Activated T-helper 2 cell treated with anti-CD3 and anti-CD28 coated beads, Interferon-gamma antibody, Interleukin-2, Interleukin-4, amounts not matched to agents 10 μg/mL and 5 μg/mL and 100 μg/mL, durations not matched to agents 14 hours and 24 hours and 36 hours (primary cell): ENCODE results near the gene IFT22. TPM values are rescaled to one million over a fixed set of nuclear protein-coding genes. Genes with fewer than 3 reads are reported as not detected.
"Not testable (repeated sequence)": the region's sequence is repeated elsewhere in the genome, so short reads cannot be mapped to it uniquely, and the experiment has no call there.

Experiments
- DNase-seq: peaks from one replicate; pipeline ENCODE4 v3.0.0; 2021; ENCODE audit warnings: low spot score
- H3K27ac Mint-ChIP-seq: one replicate; pipeline ENCODE4 v1.8.0; 2021; ENCODE audit warnings: mixed read lengths
- H3K27me3 Mint-ChIP-seq: one replicate; pipeline ENCODE4 v1.8.0; 2021; ENCODE audit warnings: low read depth, mixed read lengths
- H3K36me3 Mint-ChIP-seq: one replicate; pipeline ENCODE4 v1.8.0; 2021; ENCODE audit warnings: low read depth, mixed read lengths
- H3K4me1 Mint-ChIP-seq: one replicate; pipeline ENCODE4 v1.8.0; 2021; ENCODE audit warnings: low read depth, mixed read lengths
- H3K4me3 Mint-ChIP-seq: one replicate; pipeline ENCODE4 v1.8.0; 2021; ENCODE audit warnings: low read depth, mild to moderate bottlenecking, moderate library complexity, mixed read lengths
- H3K9me3 Mint-ChIP-seq: one replicate; pipeline ENCODE4 v1.8.0; 2021; ENCODE audit warnings: mixed read lengths
- intact Hi-C: fragments of 100-400 bp; cut with micrococcal nuclease; formaldehyde crosslinking; loops from one replicate; pipeline ENCODE4 v1.15.1; 2023
- total RNA-seq: library from RNA; stranded (reverse); gene quantifications from 2 replicates; pipeline ENCODE4 v1.2.3, GENCODE V29; 2022

IFT22 gene
- total RNA-seq, 1 donor from 2014 or later, result 5.3 TPM

GRCh38 chr7:101287032-101287431 lies 34.6 kb downstream of the IFT22 start:
- H3K4me3 Mint-ChIP-seq, result no peak overlapping the region
- intact Hi-C loops, result loop anchor here (10.0 kb wide), 1 partner anchor 142 kb away; no protein-coding TSS in a partner anchor
- H3K27me3 Mint-ChIP-seq, result peaks cover 7% of the 10 kb centered on the region
- no peaks in the 10 kb centered on the region for H3K9me3 Mint-ChIP-seq
- no peak overlapping the region for H3K27ac Mint-ChIP-seq
- H3K36me3 Mint-ChIP-seq, result no peaks in the 10 kb centered on the region
- DNase-seq, result no peak
- peaks cover 4% of the 10 kb centered on the region for H3K4me1 Mint-ChIP-seq

GRCh38 chr7:101285880-101286279 lies 35.7 kb downstream of the IFT22 start:
- H3K27ac Mint-ChIP-seq, H3K4me3 Mint-ChIP-seq, H3K4me1 Mint-ChIP-seq, H3K36me3 Mint-ChIP-seq, DNase-seq, H3K27me3 Mint-ChIP-seq, H3K9me3 Mint-ChIP-seq: not testable (repeated sequence)
- intact Hi-C loops, result loop anchor here (10.0 kb wide), 1 partner anchor 141 kb away; no protein-coding TSS in a partner anchor

GRCh38 chr7:101285171-101285570 lies 36.4 kb downstream of the IFT22 start:
- H3K36me3 Mint-ChIP-seq, result no peaks in the 10 kb centered on the region
- intact Hi-C loops, result loop anchor here (10.0 kb wide), 1 partner anchor 140 kb away; no protein-coding TSS in a partner anchor
- H3K9me3 Mint-ChIP-seq, result no peaks in the 10 kb centered on the region
- H3K4me3 Mint-ChIP-seq, result no peak overlapping the region
- no peak overlapping the region for H3K27ac Mint-ChIP-seq
- H3K4me1 Mint-ChIP-seq, result peaks cover 4% of the 10 kb centered on the region
- DNase-seq, result no peak
- H3K27me3 Mint-ChIP-seq, result peaks cover 3% of the 10 kb centered on the region

GRCh38 chr7:101280912-101281311 lies 40.7 kb downstream of the IFT22 start:
- DNase-seq, H3K4me3 Mint-ChIP-seq, H3K27me3 Mint-ChIP-seq, H3K9me3 Mint-ChIP-seq, H3K27ac Mint-ChIP-seq, H3K4me1 Mint-ChIP-seq, H3K36me3 Mint-ChIP-seq: not testable (repeated sequence)
- intact Hi-C loops, result loop anchor here (10.0 kb wide), 1 partner anchor 136 kb away; no protein-coding TSS in a partner anchor

GRCh38 chr7:101278461-101279292 lies 42.9 kb downstream of the IFT22 start:
- Mint-ChIP-seq H3K4me3 (no peak overlapping the region), H3K9me3 (no peaks in the 10 kb centered on the region), H3K36me3 (no peaks in the 10 kb centered on the region), H3K4me1 (no peaks in the 10 kb centered on the region), H3K27me3 (no peaks in the 10 kb centered on the region), H3K27ac (no peak overlapping the region)
- intact Hi-C loops, result no loop called here
- no peak for DNase-seq

- H3K27me3 Mint-ChIP-seq, result peaks cover 3% of the 10 kb centered on the region
- H3K27ac Mint-ChIP-seq, result no peak overlapping the region
- intact Hi-C loops, result no loop called here
- DNase-seq, result no peak
- no peaks in the 10 kb centered on the region for H3K36me3 Mint-ChIP-seq
- H3K9me3 Mint-ChIP-seq, result no peaks in the 10 kb centered on the region
- no peak overlapping the region for H3K4me3 Mint-ChIP-seq
- no peaks in the 10 kb centered on the region for H3K4me1 Mint-ChIP-seq
These were observed 44.5 kb downstream of the IFT22 start for GRCh38 chr7:101277155-101277554.

GRCh38 chr7:101273206-101273605 lies 48.4 kb downstream of the IFT22 start:
- Mint-ChIP-seq H3K36me3 (no peaks in the 10 kb centered on the region), H3K27me3 (peaks cover 3% of the 10 kb centered on the region), H3K9me3 (no peaks in the 10 kb centered on the region), H3K4me3 (no peak overlapping the region), H3K4me1 (no peaks in the 10 kb centered on the region), H3K27ac (no peak overlapping the region)
- intact Hi-C loops, result no loop called here
- DNase-seq, result no peak

GRCh38 chr7:101271021-101271420 lies 50.6 kb downstream of the IFT22 start:
- no peaks in the 10 kb centered on the region for H3K9me3 Mint-ChIP-seq
- H3K4me1 Mint-ChIP-seq, result no peaks in the 10 kb centered on the region
- no peak for DNase-seq
- no peak overlapping the region for H3K27ac Mint-ChIP-seq
- intact Hi-C loops, result no loop called here
- no peak overlapping the region for H3K4me3 Mint-ChIP-seq
- H3K27me3 Mint-ChIP-seq, result peaks cover 3% of the 10 kb centered on the region
- H3K36me3 Mint-ChIP-seq, result no peaks in the 10 kb centered on the region

GRCh38 chr7:101269664-101270063 lies 51.9 kb downstream of the IFT22 start:
- Mint-ChIP-seq H3K4me1 (no peaks in the 10 kb centered on the region), H3K9me3 (no peaks in the 10 kb centered on the region), H3K36me3 (no peaks in the 10 kb centered on the region), H3K4me3 (no peak overlapping the region), H3K27ac (no peak overlapping the region), H3K27me3 (peaks cover 3% of the 10 kb centered on the region)
- intact Hi-C loops, result no loop called here
- DNase-seq, result no peak

- H3K4me1 Mint-ChIP-seq, result no peaks in the 10 kb centered on the region
- H3K27ac Mint-ChIP-seq, result no peak overlapping the region
- no peak for DNase-seq
- H3K36me3 Mint-ChIP-seq, result no peaks in the 10 kb centered on the region
- H3K27me3 Mint-ChIP-seq, result peaks cover 4% of the 10 kb centered on the region
- no peaks in the 10 kb centered on the region for H3K9me3 Mint-ChIP-seq
- H3K4me3 Mint-ChIP-seq, result no peak overlapping the region
- intact Hi-C loops, result no loop called here
These were observed 55.7 kb downstream of the IFT22 start for GRCh38 chr7:101265622-101266516.

GRCh38 chr7:101264102-101264706 lies 57.4 kb downstream of the IFT22 start:
- H3K36me3 Mint-ChIP-seq, DNase-seq, H3K27ac Mint-ChIP-seq, H3K27me3 Mint-ChIP-seq, H3K4me3 Mint-ChIP-seq, H3K4me1 Mint-ChIP-seq, intact Hi-C loops, H3K9me3 Mint-ChIP-seq: not testable (repeated sequence)
